AG09309 (cell line): ENCODE data around the gene ROPN1L.

Experiments used
- DNase-seq: peaks from one replicate; pipeline ENCODE4 v3.0.0-alpha.2; 2010; ENCODE audit warnings: low read depth
- H3K4me3 ChIP-seq: 2 replicates; pipeline ENCODE4 v1.5.1; 2011; ENCODE audit warnings: mild to moderate bottlenecking, low read depth, low read length, moderate library complexity; ENCODE audit not compliant: control insufficient read depth
- TF ChIP-seq, protein P1 (sequence below): IDR thresholded peaks from 2 replicates; pipeline ENCODE4 v1.5.1; 2011; ENCODE audit warnings: mild to moderate bottlenecking, low read depth, low read length, inconsistent platforms; ENCODE audit not compliant: insufficient read depth, control insufficient read depth; ENCODE audit errors: missing control alignments

Gene ROPN1L

DNA sequence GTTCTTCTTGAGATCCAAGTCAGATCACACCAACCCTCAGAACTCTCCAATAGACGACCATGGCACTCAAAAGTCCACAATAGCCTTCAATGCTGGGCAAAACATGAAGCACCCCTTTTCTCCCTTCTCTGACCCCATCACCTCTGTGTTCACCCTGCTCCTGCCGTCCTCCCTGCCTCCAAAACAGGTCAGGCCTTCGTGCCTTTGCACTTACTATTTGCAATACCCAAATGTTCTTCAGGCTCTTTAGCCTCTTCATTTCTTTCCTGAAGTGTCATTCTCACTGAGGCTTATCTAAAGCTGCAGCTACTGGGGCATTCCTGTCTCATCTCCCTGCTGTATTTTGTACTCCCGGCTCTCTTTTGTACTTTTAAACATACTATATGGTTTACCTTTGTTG is 2.0 kb upstream of the ROPN1L start:
- DNase-seq, result no peak
- TF ChIP-seq, protein P1, sequence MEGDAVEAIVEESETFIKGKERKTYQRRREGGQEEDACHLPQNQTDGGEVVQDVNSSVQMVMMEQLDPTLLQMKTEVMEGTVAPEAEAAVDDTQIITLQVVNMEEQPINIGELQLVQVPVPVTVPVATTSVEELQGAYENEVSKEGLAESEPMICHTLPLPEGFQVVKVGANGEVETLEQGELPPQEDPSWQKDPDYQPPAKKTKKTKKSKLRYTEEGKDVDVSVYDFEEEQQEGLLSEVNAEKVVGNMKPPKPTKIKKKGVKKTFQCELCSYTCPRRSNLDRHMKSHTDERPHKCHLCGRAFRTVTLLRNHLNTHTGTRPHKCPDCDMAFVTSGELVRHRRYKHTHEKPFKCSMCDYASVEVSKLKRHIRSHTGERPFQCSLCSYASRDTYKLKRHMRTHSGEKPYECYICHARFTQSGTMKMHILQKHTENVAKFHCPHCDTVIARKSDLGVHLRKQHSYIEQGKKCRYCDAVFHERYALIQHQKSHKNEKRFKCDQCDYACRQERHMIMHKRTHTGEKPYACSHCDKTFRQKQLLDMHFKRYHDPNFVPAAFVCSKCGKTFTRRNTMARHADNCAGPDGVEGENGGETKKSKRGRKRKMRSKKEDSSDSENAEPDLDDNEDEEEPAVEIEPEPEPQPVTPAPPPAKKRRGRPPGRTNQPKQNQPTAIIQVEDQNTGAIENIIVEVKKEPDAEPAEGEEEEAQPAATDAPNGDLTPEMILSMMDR, result no peak
- H3K4me3 ChIP-seq, result no peak overlapping the region

DNA sequence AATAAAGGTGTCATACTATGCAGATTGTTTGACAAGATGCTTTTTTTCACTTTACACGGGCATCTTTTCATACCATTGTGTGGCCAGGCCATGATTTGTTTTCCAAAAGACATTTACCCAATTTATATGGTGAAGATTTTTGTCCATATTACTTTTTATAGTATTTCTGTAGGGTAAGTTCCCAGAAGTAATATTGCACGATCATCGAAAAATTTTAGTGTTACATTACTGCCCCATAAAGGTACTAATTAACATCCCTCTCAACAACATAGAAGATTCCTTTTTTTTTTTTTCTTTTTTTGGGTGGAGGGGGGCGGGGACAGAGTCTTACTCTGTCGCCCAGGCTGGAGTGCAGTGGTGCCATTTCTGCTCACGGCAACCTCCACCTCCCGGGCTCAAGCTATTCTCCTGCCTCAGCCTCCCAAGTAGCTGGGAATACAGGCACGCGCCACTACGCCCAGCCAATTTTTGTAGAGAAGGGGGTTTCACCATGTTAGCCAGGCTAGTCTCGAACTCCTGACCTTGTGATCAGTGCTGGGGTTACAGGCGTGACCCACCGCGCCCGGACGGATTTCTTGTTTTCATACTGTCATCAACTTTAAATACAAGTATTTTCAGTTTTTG is 1.2 kb upstream of the ROPN1L start:
- H3K4me3 ChIP-seq, result no peak overlapping the region
- DNase-seq, result no peak
- TF ChIP-seq, protein P1, result no peak

DNA sequence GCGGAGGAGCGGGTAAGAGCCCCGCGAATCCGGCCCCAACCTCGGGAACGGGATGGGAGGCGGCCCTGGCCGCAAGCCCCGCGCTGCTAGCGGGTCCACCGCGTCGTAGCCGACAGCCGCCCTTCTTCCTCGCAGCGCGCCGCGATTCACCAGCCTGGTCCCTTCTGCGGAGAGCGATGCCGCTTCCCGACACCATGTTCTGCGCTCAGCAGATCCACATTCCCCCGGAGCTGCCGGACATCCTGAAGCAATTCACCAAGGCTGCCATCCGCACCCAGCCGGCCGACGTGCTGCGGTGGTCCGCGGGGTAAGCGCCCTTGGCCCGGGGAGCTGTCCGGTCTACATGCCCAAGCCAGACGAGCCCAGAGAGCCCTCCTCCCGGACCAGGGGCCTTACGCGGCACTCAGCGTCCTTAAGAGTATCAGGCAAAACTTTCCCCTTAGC is 335 bp downstream of the ROPN1L start:
- H3K4me3 ChIP-seq, result peak overlapping the region; percentile 61
- DNase-seq, result no peak
- TF ChIP-seq, protein P1, result no peak

- TF ChIP-seq, protein P1, result no peak
- no peak overlapping the region for H3K4me3 ChIP-seq
- no peak for DNase-seq
These were observed 897 bp downstream of the ROPN1L start for GRCh38 chr5:10442576-10442975.

DNA sequence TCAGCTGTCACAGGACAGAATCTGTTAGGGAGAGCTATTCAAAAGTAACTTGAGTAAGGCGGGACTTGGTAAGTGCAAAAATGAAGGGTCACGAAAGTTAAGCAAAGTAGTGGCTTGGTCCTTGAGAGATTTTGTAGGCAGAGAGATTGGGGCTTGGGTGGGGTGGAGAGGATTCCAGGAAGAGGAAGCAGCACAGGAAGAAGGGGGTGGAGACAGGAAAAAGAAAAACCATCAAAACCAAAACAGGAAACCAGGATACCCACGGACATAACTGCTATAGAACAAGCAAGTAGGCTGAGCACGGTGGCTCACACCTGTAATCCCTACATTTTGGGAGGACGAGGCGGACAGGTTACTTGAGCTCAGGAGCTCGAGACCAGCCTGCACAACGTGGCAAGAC is 3.7 kb downstream of the ROPN1L start:
- no peak for DNase-seq
- H3K4me3 ChIP-seq, result no peak overlapping the region
- TF ChIP-seq, protein P1, result no peak

GRCh38 chr5:10446490-10446889 is 4.8 kb downstream of the ROPN1L start:
- no peak overlapping the region for H3K4me3 ChIP-seq
- no peak for DNase-seq
- TF ChIP-seq, protein P1, result no peak
